ENCODE data around the gene MED15.
"Not testable (repeated sequence)": the region's sequence is repeated elsewhere in the genome, so short reads cannot be mapped to it uniquely, and the experiment has no call there.

Gene MED15

GRCh38 chr22:20588843-20589581, 81.6 kb downstream of the MED15 start:
- no peaks in the 10 kb centered on the region for H3K27me3 Mint-ChIP-seq
- H3K4me3 Mint-ChIP-seq = no peak overlapping the region
- H3K36me3 Mint-ChIP-seq (ENCODE audit: low read depth) = peaks cover 4% of the 10 kb centered on the region
- H3K27ac Mint-ChIP-seq = no peak overlapping the region
- H3K4me1 Mint-ChIP-seq (ENCODE audit: low read depth) = no peaks in the 10 kb centered on the region
- H3K9me3 Mint-ChIP-seq = no peaks in the 10 kb centered on the region

DNA sequence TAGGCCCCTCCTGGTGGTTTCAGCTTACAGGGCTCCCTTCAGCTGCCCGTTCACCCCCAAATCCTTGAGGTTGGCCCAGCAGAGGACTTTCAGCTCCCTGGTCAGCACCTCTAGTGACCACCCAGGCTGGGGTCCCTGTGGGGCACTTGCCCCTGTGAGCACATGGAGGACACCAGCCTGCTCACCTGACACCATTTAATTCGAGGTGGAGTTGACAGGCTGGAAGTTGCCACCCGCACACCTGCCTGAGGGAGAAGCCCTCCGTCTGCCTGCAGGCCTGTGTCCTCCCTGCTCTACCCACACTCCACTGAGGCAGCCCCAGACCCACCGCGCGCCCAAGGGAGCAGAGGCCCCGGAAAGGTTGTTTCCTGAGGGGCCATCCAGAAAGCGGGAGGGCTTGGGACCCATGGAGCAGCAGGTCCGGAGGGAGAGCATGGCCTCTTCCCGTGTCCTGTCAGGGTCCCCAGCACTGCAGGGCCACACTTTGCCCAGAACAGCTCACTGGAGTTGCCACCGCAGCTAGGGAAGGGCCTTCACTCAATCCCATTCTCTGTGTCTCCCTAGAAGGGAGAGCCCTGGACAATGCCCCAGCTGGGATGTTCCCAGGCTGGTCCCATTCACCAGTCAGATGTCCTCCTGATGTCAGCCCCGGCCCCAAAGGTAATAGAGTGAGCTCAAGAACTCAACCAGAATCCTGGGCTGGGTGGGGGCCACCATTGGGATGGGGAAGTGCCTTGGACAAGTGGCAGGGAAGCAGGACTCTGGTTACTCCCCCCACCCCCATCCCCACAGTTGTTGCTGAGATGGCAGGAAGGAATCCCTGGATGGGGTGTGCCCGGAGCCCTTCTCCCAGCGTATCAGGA, 82.4 kb downstream of the MED15 start:
- H3K27ac Mint-ChIP-seq = no peak overlapping the region
- H3K27me3 Mint-ChIP-seq = no peaks in the 10 kb centered on the region
- no peaks in the 10 kb centered on the region for H3K9me3 Mint-ChIP-seq
- no peaks in the 10 kb centered on the region for H3K36me3 Mint-ChIP-seq (ENCODE audit: low read depth)
- no peaks in the 10 kb centered on the region for H3K4me1 Mint-ChIP-seq (ENCODE audit: low read depth)
- no peak overlapping the region for H3K4me3 Mint-ChIP-seq

DNA sequence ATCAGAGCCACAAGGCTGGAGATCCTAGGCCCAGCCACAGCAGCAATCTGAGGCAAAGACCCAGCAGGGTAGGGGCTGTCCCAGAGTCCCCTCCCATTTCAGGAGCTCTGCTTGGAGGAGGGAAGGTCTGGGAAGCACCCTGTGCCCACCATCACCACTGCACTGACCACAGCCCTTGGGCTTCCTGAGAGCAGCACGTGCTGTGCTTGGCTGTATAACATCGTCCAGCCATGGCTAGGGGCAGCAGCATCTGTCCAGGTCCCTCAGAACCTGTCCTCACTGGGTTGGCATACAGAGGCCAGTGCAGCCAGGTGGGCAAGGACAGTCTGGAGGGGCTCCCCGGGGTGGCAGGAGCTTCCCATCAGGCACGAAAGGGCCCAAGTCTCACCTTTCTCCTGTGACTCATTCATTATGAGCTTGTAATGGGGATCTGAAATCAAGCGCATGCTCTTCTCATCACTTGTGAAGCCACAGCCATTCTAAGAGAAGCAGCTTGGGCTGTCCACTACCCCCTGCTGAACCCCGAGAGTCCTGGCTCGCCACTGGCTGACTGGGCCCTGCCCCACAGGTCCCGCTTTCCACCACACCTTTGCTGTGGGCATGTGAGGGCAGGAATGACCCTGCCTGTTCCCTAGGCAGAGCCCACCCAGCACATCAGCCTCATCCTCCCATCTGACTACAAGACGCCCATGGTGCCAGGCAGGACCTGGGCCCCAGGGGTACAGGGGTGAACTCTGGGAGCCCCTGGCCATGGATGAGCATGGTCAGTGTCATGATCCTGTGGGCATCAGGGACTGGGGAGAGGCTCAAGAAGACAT, 83.3 kb downstream of the MED15 start:
- Mint-ChIP-seq H3K4me1 (ENCODE audit: low read depth) (no peaks in the 10 kb centered on the region), H3K27ac (no peak overlapping the region)

DNA sequence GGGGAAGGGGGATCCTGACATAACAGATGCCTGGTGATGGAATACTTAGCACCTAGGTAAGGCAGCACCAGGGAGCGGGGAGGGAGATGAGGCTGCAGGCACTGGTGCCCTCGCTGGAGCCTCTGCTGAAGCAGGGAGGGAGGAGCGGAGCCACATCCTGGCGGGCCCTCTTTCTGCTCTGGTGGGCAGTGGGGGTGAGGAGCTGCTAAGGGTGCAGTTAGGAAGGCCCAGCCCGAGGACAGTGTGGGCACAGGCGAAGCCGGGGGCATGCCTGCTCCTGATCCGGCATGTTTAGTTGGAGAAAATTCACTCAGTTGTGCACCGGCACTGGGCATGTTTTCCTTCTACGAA, 83.9 kb downstream of the MED15 start:
- H3K27me3 Mint-ChIP-seq = no peaks in the 10 kb centered on the region
- H3K4me3 Mint-ChIP-seq = no peak overlapping the region
- H3K9me3 Mint-ChIP-seq = no peaks in the 10 kb centered on the region
- no peaks in the 10 kb centered on the region for H3K36me3 Mint-ChIP-seq (ENCODE audit: low read depth)
- H3K27ac Mint-ChIP-seq = no peak overlapping the region
- no peaks in the 10 kb centered on the region for H3K4me1 Mint-ChIP-seq (ENCODE audit: low read depth)

More for the DNA sequence above, 83.3 kb downstream of the MED15 start:
- H3K36me3 Mint-ChIP-seq (ENCODE audit: low read depth) = no peaks in the 10 kb centered on the region
- no peaks in the 10 kb centered on the region for H3K27me3 Mint-ChIP-seq
- no peak overlapping the region for H3K4me3 Mint-ChIP-seq
- no peaks in the 10 kb centered on the region for H3K9me3 Mint-ChIP-seq

- no peak overlapping the region for H3K27ac Mint-ChIP-seq
- H3K4me3 Mint-ChIP-seq = no peak overlapping the region
- no peaks in the 10 kb centered on the region for H3K9me3 Mint-ChIP-seq
- no peaks in the 10 kb centered on the region for H3K4me1 Mint-ChIP-seq (ENCODE audit: low read depth)
- no peaks in the 10 kb centered on the region for H3K36me3 Mint-ChIP-seq (ENCODE audit: low read depth)
- no peaks in the 10 kb centered on the region for H3K27me3 Mint-ChIP-seq
Observed at GRCh38 chr22:20591660-20592310, 84.4 kb downstream of the MED15 start.

DNA sequence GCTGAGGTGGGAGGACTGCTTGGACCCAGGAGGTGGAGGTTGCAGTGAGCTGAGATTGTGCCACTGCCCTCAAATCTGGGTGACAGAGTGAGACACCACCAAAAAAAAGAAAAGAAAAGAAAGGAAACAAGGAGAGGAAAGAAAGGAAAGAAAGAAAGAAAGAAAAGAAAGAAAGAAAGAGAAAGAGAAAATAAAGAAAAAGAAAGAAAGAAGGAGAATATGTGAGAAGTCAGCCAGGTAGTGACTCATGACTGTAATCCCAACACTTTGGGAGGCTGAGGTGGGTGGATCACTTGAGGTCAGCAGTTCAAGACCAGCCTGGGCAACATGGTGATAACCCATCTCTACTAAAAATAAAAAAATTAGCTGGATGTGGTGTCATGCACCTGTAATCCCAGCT, 86.6 kb downstream of the MED15 start:
- H3K36me3 Mint-ChIP-seq (ENCODE audit: low read depth); H3K9me3 Mint-ChIP-seq; H3K27me3 Mint-ChIP-seq; H3K4me3 Mint-ChIP-seq; H3K4me1 Mint-ChIP-seq (ENCODE audit: low read depth); H3K27ac Mint-ChIP-seq: not testable (repeated sequence)

- H3K36me3 Mint-ChIP-seq (ENCODE audit: low read depth); H3K9me3 Mint-ChIP-seq; H3K27ac Mint-ChIP-seq; H3K27me3 Mint-ChIP-seq; H3K4me1 Mint-ChIP-seq (ENCODE audit: low read depth); H3K4me3 Mint-ChIP-seq: not testable (repeated sequence)
Observed at GRCh38 chr22:20594486-20594885, 87.1 kb downstream of the MED15 start.

DNA sequence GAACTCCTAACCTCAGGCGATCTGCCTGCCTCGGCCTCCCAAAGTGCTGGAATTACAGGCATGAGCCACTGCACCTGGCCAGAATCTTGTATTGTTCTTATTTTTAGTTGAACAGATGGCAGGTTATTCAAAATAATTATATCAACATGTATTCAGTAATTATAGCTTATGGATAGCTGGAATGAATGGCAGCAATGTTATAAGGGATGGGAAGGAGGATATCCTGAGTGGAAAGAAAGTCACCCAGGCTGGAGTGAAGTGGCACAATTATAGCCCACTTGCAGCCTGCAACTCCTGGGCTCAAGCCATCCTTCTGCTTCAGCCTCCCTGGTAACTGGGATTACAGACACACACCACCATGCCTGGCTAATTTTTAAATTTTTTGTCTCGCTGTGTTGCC, 88.1 kb downstream of the MED15 start:
- Mint-ChIP-seq H3K4me1 (ENCODE audit: low read depth) (no peaks in the 10 kb centered on the region), H3K27me3 (no peaks in the 10 kb centered on the region), H3K9me3 (no peaks in the 10 kb centered on the region), H3K4me3 (no peak overlapping the region), H3K36me3 (ENCODE audit: low read depth) (no peaks in the 10 kb centered on the region), H3K27ac (no peak overlapping the region)

DNA sequence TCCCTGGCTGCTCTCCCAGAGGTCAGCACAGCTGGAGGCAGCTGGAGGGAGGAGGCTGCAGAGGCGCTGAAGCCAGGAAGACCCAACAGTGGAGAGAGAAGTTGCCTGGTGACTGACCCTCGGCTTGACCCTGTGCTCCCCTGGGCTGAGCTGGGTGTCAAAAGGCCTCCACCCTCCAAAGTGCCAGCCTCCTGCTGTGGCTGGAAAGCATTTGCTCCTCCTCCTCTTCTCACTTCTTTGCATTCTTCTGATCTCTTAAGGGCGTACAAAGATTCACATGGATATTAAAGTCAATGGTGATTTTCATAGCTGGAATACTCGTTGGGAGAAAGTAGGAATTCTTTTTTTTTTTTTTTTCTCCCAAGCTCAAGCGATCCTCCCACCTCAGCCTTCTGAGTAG, 91.7 kb downstream of the MED15 start:
- H3K9me3 Mint-ChIP-seq = no peaks in the 10 kb centered on the region
- no peak overlapping the region for H3K4me3 Mint-ChIP-seq
- H3K27ac Mint-ChIP-seq = no peak overlapping the region
- no peaks in the 10 kb centered on the region for H3K36me3 Mint-ChIP-seq (ENCODE audit: low read depth)
- H3K4me1 Mint-ChIP-seq (ENCODE audit: low read depth) = no peaks in the 10 kb centered on the region
- H3K27me3 Mint-ChIP-seq = no peaks in the 10 kb centered on the region

- Mint-ChIP-seq H3K4me3 (no peak overlapping the region), H3K36me3 (ENCODE audit: low read depth) (no peaks in the 10 kb centered on the region), H3K9me3 (no peaks in the 10 kb centered on the region), H3K4me1 (ENCODE audit: low read depth) (no peaks in the 10 kb centered on the region), H3K27me3 (no peaks in the 10 kb centered on the region), H3K27ac (no peak overlapping the region)
Observed at GRCh38 chr22:20600137-20600673, 92.8 kb downstream of the MED15 start.

DNA sequence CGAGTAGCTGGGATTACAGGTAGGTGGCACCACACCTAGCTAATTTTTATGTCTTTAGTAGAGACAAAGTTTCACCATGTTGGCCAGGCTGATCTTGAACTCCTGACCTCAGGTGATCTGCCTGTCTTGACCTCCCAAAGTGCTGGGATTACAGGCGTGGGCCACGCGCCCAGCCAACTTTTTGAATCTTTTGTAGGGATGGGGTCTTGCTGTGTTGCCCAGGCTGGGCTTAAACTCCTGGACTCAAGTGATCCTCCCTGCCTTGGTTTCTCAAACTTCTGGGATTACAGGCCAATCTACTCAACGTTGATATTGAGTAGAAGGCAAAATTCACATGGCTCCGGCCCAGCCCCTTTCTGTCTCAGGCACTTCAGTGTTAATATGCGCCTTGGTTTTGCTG, 93.9 kb downstream of the MED15 start:
- peaks cover 6% of the 10 kb centered on the region for H3K4me1 Mint-ChIP-seq (ENCODE audit: low read depth)
- H3K9me3 Mint-ChIP-seq = no peaks in the 10 kb centered on the region
- no peaks in the 10 kb centered on the region for H3K36me3 Mint-ChIP-seq (ENCODE audit: low read depth)
- H3K27me3 Mint-ChIP-seq = no peaks in the 10 kb centered on the region
- H3K4me3 Mint-ChIP-seq = no peak overlapping the region
- H3K27ac Mint-ChIP-seq = no peak overlapping the region

GRCh38 chr22:20602609-20603164, 95.3 kb downstream of the MED15 start:
- Mint-ChIP-seq H3K27me3 (no peaks in the 10 kb centered on the region), H3K27ac (no peak overlapping the region), H3K4me1 (ENCODE audit: low read depth) (peaks cover 10% of the 10 kb centered on the region), H3K9me3 (no peaks in the 10 kb centered on the region), H3K4me3 (no peak overlapping the region), H3K36me3 (ENCODE audit: low read depth) (no peaks in the 10 kb centered on the region)

- Mint-ChIP-seq H3K27me3 (no peaks in the 10 kb centered on the region), H3K4me3 (no peak overlapping the region), H3K27ac (no peak overlapping the region), H3K36me3 (ENCODE audit: low read depth) (no peaks in the 10 kb centered on the region), H3K9me3 (no peaks in the 10 kb centered on the region), H3K4me1 (ENCODE audit: low read depth) (peaks cover 10% of the 10 kb centered on the region)
Observed at GRCh38 chr22:20604092-20604747, 96.8 kb downstream of the MED15 start.

DNA sequence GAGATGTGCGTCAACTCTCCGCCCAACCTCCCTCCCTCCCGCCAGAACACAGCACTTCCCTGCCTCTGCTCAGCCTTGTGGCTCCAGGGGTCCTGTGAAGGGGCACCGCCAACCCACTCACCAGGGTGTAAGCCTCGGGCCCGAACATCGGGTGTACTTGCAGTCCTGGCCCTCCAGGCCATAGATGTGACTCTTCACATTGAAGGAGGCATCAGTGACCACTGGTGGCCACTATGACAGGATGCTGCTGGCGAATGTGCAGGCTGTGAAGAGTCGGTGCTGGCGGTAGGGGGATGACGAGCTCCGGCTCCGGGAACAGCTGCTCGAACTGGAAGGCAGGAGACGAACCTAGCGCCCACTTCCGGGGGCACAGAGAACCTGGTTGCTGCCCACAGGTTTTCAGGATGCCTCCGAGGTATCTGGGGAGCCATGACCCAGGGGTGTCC, 97.4 kb downstream of the MED15 start:
- no peaks in the 10 kb centered on the region for H3K27me3 Mint-ChIP-seq
- no peaks in the 10 kb centered on the region for H3K36me3 Mint-ChIP-seq (ENCODE audit: low read depth)
- no peak overlapping the region for H3K27ac Mint-ChIP-seq
- peaks cover 10% of the 10 kb centered on the region for H3K4me1 Mint-ChIP-seq (ENCODE audit: low read depth)
- no peaks in the 10 kb centered on the region for H3K9me3 Mint-ChIP-seq
- no peak overlapping the region for H3K4me3 Mint-ChIP-seq
